Muscle of back (tissue), 11 donors: ENCODE measurements around the gene PDZRN4. TPM values are rescaled to one million over a fixed set of nuclear protein-coding genes. Genes with fewer than 3 reads are reported as not detected.
"Not testable (repeated sequence)": the region's sequence is repeated elsewhere in the genome, so short reads cannot be mapped to it uniquely, and the experiment has no call there.

Experiments used
- DNase-seq, 3 donors: peaks; one replicate each; pipeline versions ENCODE4 v3.0.0 to v3.0.0-alpha.2; 2013
- polyA plus RNA-seq, 10 donors: library from polyadenylated mRNA; unstranded; fragments of 120-200 nt; gene quantifications; one replicate each; pipeline ENCODE4 v1.2.1, GENCODE V29; 2013; ENCODE audit not compliant: insufficient read length in 10 of 10

PDZRN4 gene
- polyA plus RNA-seq, 10 donors: 1.7 to 4.4 (median 2.4) TPM

DNA sequence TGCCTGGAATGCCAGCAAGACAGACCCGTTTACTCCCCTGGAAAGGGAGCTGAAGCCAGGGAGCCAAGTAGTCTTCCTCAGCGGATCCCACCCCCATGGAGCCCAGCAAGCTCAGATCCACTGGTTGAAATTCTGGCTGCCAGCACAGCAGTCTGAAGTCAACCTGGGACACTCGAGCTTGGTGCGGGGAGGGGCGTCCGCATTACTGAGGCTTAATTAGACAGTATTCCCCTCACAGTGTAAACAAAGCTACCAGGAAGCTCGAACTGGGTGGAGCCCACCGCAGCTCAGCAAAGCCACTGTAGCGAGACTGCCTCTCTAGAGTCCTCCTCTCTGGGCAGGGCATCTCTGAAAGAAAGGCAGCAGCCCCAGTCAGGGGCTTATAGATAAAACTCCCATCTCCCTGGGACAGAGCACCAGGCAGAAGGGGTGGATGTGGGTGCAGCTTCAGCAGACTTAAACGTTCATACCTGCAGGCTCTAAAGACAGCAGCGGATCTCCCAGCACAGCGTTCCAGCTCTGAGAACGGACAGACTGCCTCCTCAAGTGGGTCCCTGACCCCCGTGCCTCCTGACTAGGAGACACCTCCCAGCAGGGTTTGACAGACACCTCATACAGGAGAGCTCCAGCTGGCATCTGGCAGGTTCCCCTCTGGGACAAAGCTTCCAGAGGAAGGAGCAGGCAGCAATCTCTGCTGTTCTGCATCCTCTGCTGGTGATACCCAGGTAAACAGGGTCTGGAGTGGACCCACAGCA is 92.4 kb downstream of the PDZRN4 start:
- not testable (repeated sequence) for DNase-seq

DNA sequence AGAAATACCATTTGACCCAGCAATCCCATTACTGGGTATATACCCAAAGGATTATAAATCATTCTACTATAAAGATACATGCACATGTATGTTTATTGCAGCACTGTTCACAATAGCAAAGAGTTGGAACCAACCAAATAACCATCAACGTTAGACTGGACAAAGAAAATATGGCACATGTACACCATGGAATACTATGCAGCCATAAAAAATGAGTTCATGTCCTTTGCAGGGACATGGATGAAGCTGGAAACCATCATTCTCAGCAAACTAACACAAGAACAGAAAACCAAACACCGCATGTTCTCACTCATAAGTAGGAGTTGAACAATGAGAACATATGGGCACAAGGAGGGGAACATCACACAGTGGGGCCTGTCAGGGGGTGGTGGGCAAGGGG is 97.3 kb downstream of the PDZRN4 start:
- not testable (repeated sequence) for DNase-seq

DNA sequence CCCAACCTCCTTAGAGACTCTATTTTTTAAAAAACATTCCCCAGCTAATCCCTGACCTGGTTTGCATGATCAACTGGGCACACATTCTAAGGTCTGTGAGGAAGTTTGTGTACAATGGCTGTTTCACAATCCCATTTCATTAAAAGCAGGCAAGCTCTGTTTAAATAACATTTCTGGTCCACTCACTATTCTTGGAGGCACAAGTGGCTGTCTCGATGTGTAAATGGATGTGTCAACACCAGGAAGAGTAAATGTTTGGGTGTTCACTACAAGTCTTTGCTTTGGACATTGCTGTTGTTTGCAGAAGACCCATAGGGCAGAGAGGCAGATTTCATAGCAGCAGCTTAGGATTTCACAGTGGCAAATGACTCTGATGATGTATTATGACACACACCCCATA is 98.3 kb downstream of the PDZRN4 start:
- DNase-seq: no peak

DNA sequence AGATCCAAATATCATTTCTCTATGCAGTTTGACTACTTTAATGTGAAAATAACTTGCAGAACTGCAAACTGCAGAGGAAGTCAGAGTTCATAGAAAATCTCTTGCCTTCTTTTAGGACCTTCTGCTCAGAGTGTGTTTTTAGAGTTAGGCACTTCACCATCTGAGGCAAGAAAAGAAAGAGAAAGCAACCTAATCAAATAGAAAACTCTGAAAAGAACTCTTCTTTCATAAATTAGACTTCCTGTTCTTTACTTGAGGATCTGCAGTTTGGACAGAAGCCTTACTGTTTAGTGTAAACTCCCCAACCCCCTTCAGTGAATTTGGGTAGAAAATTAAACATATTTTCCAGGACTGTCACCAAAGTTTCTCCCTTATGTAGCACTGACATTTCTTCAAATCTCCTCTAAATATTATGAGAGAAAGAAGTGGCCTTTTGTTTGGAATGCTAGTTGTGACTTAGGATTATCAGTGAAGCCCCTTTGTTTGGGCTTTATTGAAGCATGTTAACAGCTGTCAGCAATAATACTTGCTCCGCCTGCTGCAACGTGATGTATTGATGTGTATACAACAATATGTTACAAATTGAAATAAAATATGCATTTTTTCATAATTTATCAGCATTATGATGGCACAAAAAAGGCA is 99.5 kb downstream of the PDZRN4 start:
- DNase-seq: peak in 1 of 3 donors; percentile 26

DNA sequence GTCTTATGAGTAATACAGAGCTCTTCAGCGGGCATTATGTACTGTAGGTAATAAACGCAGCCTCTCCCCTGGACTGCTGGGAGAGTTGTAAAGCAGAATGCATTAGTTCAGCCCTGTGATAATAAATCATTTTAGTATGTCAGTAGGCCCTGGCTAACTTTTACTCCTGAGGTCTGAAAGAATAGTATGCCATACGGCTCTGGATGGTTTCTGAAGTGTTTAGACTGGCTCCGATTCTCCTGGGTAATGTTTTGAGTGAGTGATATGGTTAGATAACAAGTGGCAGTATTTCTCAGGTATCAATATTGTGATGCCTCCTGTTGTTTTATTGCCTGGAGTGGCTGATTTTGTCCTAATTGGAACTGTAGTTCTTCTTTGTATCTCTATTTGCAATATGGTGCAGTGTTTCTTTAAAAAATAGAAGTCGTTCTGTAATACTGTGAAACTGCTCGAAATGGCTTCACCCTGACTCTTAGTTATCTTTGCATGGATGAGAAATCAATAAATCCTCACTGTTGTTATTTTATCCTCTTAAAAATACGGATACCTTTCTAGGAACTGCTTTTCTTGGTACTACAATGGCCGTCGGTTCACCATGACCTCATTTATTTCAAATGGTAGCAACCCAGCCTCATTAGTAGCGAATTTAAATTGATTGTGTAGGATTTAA is 100.2 kb downstream of the PDZRN4 start:
- no peak for DNase-seq

DNA sequence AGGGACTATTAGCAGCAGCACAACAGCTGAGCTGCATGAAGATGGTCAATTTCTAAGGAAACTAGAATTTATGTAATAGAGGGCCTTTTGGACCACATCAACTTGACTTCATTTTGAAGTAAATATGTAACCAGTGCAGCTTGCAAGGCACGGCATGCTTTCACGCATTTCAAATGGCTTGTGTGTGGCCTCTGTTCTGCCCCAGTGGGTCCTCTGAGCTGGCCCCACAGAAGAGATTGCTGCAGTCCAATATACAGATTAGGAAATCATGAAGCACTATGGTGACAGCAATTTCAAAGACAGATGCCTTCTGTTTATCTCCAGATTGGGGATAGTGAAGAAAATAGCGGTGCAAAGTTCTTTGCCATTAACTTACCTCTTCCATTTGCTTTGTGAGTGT is 101.4 kb downstream of the PDZRN4 start:
- no peak for DNase-seq

DNA sequence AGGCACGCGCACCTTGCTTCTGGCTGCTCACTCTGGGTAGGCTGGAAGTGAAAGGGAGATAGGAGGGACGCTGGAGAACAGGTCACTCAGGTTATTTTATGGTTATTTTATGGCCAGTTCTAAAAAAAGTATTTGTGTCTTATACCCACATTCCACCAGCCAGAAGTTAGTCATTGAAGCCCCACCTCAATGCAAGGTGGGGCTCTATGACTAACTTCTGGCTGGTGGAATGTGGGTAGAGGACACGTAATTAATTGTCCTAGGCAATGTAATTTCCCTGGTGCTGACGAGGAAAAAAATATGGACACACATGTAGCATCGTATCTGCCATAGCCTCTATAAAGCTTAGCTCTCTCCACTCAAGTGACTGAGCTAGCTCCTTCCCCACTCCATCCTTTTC is 104.9 kb downstream of the PDZRN4 start:
- DNase-seq: no peak

DNA sequence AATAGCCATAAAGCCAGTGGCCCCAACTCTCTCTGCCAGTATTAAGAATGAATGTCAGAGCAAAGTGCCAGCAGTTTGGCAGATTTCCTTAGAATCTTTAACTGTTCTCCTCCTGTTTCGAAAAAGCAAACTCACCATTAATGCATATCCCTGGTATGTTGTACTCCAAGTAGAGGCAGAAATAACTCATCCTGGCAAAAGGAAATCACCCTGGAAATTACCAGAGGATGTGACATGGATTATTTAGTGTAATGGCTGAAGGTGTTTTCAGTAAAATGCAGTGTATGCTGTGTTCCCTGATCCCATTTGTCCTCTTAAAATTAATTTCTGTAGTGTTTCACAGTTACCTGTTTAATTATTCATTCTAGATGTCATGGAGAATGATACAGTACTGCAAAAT is 105.3 kb downstream of the PDZRN4 start:
- no peak for DNase-seq

DNA sequence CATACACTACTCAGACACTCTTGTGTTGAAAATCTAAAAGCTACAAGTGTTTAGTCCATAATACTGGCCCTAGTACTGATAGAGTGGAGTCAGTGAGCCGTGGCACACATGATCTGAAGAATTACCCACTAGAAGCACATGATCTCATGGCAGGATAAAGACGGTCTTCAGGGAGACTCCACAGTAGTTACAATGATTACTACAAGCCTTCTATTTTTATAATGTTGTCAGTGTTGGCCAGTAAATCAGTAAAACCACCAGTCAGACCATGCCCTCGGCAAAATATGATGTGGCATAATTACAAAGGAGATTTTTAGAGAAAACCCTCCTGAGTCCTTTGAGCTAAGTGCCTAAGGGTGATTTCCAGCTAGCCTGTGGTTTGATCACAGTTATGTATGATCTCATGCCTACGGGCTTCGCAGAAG is 114.9 kb downstream of the PDZRN4 start:
- DNase-seq: no peak

DNA sequence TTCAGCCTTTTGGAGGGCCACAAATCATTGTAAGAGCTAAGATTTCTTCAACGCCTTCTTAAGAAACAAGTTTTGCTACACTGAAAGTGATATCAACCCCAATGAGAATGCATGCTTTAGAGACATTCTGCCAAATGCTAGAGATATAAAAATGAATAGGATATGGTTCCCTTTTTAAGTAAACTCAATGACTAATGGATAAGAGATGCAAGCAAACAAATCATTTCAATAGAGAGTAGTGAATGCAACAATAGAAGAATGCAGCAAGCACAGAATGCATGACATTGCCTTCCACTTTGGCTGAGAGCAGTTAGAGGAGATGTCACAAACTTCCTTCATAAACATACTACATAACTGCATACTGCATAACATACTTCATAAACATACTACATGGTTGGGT is 116.4 kb downstream of the PDZRN4 start:
- DNase-seq: no peak

DNA sequence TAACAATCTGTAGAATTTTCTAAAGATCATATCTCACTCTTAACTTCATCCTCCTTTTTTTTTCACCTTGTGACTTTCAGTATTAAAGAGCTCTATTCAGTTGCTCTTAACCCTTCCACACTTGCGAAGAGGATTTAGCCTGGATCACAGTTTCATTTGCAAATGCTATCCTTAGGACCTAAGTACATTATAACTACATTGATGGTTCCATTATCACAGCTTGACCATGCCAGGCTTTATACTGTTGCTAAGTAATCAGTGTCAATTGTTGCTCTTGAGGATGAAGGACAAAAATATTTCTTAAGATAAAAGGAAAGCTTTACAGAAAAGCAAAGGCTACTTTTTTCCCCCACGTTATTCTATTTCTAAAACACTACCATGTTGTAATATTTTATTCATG is 122.2 kb downstream of the PDZRN4 start:
- DNase-seq: no peak

DNA sequence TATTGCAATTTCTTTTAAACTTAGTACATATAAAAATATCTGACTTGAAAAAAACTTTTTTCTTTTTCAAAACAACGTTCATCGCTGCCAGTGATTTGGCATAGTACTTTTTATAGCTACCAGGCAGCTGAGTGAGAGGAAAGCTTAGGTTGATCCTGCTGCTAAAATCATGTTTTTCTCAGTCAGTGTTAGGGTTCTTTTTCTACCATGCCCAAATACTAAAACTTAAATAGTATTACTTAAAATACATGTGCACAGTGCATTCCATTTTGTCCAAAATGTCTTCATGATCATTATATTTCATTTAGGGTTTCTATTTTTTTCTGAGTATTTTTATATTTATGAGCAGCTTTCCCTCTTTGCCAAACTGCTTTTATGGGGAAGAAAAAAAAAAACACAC is 123.8 kb downstream of the PDZRN4 start:
- no peak for DNase-seq

DNA sequence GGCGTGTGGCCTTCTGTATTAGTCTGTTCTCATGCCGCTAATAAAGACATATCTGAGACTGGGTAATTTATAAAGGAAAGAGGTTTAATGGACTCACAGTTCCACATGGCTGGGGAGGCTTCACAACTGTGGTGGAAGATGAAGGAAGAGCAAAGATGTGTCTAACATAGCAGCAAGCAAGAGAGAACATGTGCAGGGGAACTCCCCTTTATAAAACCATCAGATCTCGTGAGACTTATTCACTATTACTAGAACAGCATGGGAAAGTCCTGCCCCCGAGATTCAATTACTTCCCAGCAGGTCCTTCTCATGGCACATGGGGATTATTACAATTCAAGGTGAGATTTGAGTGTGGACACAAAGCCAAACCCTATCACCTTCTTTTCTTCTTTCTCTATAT is 124.3 kb downstream of the PDZRN4 start:
- DNase-seq: not testable (repeated sequence)

DNA sequence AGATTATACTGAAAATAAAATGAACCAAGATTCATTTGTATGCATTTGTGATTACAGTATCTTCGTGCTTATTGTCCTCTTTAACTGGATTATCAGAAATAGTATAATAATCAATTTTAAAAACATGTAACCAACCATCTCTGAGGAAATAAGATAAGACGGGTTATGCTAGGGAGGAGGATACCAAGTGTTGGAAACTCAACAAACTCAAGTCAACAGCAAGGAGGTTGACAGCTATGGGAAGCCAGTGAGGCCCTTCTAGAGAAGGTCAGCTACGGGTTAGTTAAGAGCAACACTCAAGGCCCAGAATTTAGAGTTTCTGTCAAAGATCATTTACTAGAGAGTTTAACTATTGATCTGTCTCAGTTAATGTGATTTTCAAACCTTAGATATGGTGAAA is 137.2 kb downstream of the PDZRN4 start:
- no peak for DNase-seq

DNA sequence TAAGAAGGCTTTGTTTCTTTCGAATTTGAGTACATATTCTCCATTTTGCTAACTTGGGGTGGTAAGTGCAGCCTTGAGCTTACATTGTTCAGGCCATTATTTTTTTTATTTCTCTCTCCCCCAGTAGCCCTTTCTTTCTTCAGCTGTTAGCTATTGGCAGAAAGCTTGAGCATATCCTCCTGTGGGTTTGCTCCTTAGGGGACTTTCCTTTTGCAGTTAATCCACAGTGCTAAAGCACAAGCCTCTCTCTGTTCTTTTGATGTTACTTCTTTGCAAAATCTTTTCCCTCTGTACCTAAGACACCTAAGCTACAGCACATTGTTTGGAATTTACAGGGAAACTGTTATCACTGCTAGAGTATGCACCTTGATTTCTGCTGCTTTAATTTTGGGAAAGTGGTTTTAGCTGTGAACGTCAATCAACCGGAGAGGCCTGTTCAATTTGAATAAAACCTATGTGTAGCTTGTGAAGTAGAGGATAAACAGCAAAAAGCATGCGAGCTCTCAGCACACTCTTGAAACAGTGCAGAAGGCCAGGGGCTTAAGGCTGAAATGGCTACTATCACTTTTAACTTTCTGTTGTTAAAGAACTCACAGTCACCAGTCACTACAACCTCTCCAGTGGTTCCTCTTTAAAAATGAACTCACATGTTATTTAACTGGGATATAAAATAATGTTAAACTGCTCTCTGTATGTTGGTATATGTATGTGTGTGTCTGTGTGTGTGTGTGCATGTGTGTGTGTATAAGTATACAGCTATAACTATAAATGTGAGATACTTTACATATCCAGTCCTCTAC is 139.2 kb downstream of the PDZRN4 start:
- no peak for DNase-seq

DNA sequence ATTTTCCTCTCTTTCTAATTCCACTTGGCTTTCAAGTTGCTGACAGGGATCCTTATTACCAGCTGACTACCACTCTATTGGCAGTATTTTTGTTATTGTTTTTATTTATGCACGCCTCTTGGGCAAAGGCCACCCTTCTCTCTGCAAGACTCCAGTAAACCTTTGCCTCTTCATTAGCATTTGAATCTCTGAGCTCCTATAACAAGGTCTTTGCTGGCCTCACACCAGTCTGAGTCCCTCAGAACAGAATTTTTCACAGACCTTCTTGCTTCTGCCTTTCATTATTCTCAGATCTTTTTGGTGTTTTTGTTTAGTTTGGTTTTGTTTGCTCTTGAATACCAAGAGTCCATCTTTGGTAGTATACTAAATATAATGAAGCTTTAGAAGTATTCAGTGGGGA is 145.9 kb downstream of the PDZRN4 start:
- no peak for DNase-seq

DNA sequence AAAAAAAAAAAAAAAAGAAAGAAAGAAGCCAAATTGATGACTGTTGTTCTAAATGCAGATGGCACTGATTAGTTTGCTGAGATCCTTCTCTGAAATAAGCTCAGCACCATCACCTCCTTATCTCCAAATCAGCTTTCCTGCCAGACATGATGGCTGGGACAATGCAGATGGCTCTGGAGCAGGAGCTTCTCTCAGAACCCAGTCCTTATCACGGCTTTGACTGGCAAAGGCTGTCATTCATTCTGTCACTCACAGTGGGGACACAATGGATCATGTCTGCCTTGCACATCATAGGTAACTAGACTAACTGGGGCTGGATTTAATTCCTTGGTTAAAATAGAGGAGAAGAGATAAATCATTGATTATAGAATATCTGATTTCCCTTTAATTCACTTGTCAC is 146.3 kb downstream of the PDZRN4 start:
- no peak for DNase-seq

DNA sequence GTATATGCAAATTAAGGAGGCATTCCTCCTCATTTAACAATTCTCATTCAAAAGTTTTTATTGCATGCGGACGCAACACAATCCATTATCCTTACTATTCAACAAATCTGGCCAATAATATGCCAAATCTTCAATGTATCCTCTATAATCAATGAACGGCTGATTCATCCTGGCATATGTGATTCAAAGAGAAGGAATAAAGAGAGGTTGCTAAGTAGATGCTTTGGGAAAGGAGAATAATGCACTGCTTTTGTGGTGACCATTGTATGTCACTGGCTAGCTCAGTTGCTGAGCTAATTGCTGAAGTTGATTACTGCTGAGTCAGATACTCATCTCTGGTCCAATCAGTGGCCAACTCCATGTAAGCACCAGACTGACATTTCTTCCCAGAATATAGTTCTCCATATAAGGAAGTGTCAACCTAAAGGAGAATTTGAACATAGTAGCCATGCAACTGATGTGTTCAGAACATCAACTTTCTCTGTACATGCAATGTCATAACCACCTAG is 148.0 kb downstream of the PDZRN4 start:
- DNase-seq: no peak

DNA sequence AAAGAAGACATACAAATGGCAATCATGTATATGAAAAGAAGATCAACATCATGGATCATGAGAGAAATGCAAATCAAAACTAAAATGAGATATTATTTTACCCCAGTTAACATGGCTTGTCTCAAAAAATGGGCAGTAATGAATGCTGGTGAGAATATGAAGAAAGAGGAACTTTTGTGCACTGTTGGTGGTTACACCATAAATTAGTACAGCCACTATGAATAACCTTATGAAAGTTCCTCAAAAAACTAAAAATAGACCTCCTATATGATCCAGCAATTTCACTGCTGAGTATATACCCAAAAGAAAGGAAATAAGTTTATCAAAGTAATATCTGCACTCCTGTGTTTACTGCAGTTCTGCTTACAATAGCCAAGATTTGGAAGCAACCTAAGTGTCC is 151.7 kb downstream of the PDZRN4 start:
- no peak for DNase-seq

DNA sequence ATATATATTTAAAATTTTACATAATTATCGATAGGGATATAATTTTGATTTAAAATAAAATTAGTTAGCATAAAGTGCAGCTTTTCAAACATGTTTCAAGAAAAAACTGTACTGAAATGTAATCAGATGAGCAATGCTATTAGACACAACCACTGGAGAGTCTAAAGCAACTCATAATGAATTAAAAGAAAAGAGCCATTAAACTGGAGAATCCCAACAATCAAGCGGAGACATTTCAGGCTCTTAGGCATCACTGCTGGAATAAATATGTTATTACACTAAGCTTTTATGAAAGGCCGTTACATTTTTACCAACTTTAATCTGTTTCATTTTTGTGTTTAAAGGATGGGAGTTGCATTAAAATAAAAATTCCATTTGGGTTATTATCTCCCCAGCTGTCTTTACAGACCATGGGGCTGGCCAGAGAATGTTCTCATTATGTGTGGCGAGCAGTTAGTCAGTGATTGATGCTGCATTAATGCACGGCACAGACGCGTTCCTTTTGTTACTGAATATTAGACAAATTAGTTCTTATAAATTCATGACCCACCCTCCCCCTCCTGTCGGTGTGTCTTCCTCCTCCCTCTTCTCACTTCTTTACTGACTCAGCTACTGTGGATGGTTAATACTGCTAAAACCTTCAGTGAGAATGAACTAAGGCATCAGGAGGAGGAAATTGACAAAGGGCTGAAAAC is 156.8 kb downstream of the PDZRN4 start:
- DNase-seq: peak in 1 of 3 donors; percentile 8

DNA sequence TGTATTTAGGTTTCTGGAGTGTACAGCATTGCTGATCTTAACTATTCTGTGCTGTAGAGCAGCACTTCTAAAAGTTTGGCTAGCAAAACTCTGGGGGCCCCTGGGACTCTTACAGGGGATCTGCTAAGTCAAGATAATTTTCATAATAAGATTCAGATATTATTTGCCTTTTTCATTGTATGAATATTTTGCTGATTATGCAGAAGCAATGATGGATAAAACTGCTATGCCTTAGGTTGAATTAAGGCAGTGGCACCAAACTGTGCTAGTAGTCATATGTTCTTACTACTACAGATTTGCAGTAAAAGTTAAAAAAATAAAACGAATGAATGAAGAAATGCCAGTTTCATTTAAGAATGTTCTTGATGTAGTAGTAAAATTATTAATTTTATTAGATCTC is 160.1 kb downstream of the PDZRN4 start:
- no peak for DNase-seq
